HCT116 (cell line): ENCODE measurements around the gene EPB41L5. TPM values are rescaled to one million over a fixed set of nuclear protein-coding genes. Genes with fewer than 3 reads are reported as not detected.
"Not testable (repeated sequence)": the region's sequence is repeated elsewhere in the genome, so short reads cannot be mapped to it uniquely, and the experiment has no call there.

ENCODE experiments used
- ATAC-seq: fragments of 200-7000 bp; cut with Tn5 transposase; 2 replicates; pipeline ENCODE4 v1.9.1; 2020; ENCODE audit warnings: mild to moderate bottlenecking, moderate library complexity
- BruUV-seq: library from RNA; stranded (reverse); fragments of 400-500 nt; replicated peaks from 2 replicates; lab custom pipeline; 2021; lab: Mats Ljungman, UMichigan
- CTCF ChIA-PET: fragments of 300-600 bp; sonication (Branson Sonifier 250); formaldehyde crosslinking; loops from one replicate; lab custom pipeline; 2021; ENCODE audit warnings: antibody characterized with exemption; lab: Charles Lee
- POLR2A ChIA-PET: fragments of 300-600, 350-600 bp; sonication (Branson Sonifier 250); formaldehyde crosslinking; loops from one replicate; lab custom pipeline; 2021; ENCODE audit warnings: antibody characterized with exemption; lab: Charles Lee
- RAD21 ChIA-PET, 2 experiments: fragments of 300-600 bp; sonication (Branson Sonifier 250); formaldehyde crosslinking; loops; one replicate each; lab custom pipeline; 2023; ENCODE audit warnings: low total read pairs in 2 of 2; ENCODE audit not compliant: uncharacterized antibody in 2 of 2, unreplicated experiment in 2 of 2, low non-redundant PET in 1 of 2; lab: Charles Lee
- DNase-seq: peaks from one replicate; pipeline ENCODE4 v3.0.0-alpha.2; 2010; ENCODE audit warnings: low read depth, low spot score
- H2AFZ ChIP-seq: fragments of 200-600 bp; shearing (Covaris generic), sonication (generic); 2 replicates; pipeline ENCODE4 v1.6.1; 2017; ENCODE audit warnings: low read depth, mixed run types, mixed read lengths, antibody characterized with exemption, low read length; ENCODE audit not compliant: poor library complexity, severe bottlenecking
- H3K27ac ChIP-seq: 2 replicates; pipeline ENCODE4 v1.5.1; 2012; ENCODE audit warnings: low read depth, low read length
- H3K27me3 ChIP-seq: fragments of 200-600 bp; sonication (generic); 2 replicates; pipeline ENCODE4 v1.6.1; 2016; ENCODE audit warnings: mixed run types, low read length, mixed read lengths; ENCODE audit not compliant: insufficient read depth
- H3K36me3 ChIP-seq, 2 experiments: fragments of 200-500 bp in 1 of 2; fragments of 200-600 bp in 1 of 2; sonication (Bioruptor generic) in 1 of 2; sonication (generic) in 1 of 2; 2 replicates each; pipeline versions ENCODE4 v1.5.1 to v1.6.1; 2014 to 2016; ENCODE audit warnings: low read length in 2 of 2, inconsistent platforms in 1 of 2, mixed read lengths in 1 of 2, mixed run types in 1 of 2; ENCODE audit not compliant: insufficient read depth in 2 of 2, control insufficient read depth in 1 of 2
- H3K4me1 ChIP-seq, 2 experiments: fragments of 200-600 bp in 1 of 2; sonication (generic) in 1 of 2; 2 replicates each; pipeline versions ENCODE4 v1.5.1 to v1.6.1; 2012 to 2017; ENCODE audit warnings: low read length in 2 of 2, inconsistent platforms in 1 of 2, mild to moderate bottlenecking in 1 of 2, mixed read lengths in 1 of 2, mixed run types in 1 of 2, moderate library complexity in 1 of 2; ENCODE audit not compliant: insufficient read depth in 2 of 2, control insufficient read depth in 1 of 2
- H3K4me2 ChIP-seq: fragments of 200-600 bp; sonication (generic); 2 replicates; pipeline ENCODE4 v1.6.1; 2017; ENCODE audit warnings: mixed run types, low read length, mixed read lengths
- H3K4me3 ChIP-seq, 2 experiments: fragments of 200-600 bp in 1 of 2; sonication (generic) in 1 of 2; replicated peaks in 1 of 2; 2 replicates each; pipeline ENCODE4 v1.5.1; 2011 to 2016; ENCODE audit warnings: low read length in 2 of 2, control low read depth in 1 of 2, low read depth in 1 of 2, mild to moderate bottlenecking in 1 of 2, mixed read lengths in 1 of 2, mixed run types in 1 of 2
- H3K79me2 ChIP-seq: fragments of 200-600 bp; sonication (generic); 2 replicates; pipeline ENCODE4 v1.6.1; 2017; ENCODE audit warnings: mild to moderate bottlenecking, mixed run types, low read length, moderate library complexity, mixed read lengths; ENCODE audit not compliant: insufficient read depth
- H3K9ac ChIP-seq: fragments of 200-600 bp; sonication (generic); 2 replicates; pipeline ENCODE4 v1.6.1; 2016; ENCODE audit warnings: low read length, mixed read lengths
- H3K9me2 ChIP-seq: fragments of 200-600 bp; sonication (generic), shearing (Covaris generic); 2 replicates; pipeline ENCODE4 v1.6.1; 2017; ENCODE audit warnings: mixed run types, mild to moderate bottlenecking, moderate library complexity; ENCODE audit not compliant: insufficient read depth
- H3K9me3 ChIP-seq, 2 experiments: fragments of 200-500 bp in 1 of 2; fragments of 200-600 bp in 1 of 2; sonication (Bioruptor generic) in 1 of 2; sonication (generic) in 1 of 2; 2 replicates each; pipeline ENCODE4 v1.6.1; 2014 to 2017; ENCODE audit warnings: low read length in 2 of 2, mixed read lengths in 2 of 2, inconsistent platforms in 1 of 2, low read depth in 1 of 2, mild to moderate bottlenecking in 1 of 2, mixed run types in 1 of 2, moderate library complexity in 1 of 2; ENCODE audit not compliant: control insufficient read depth in 1 of 2, insufficient read depth in 1 of 2
- H4K20me1 ChIP-seq: fragments of 200-600 bp; sonication (generic), shearing (Covaris generic); 2 replicates; pipeline ENCODE4 v1.6.1; 2017; ENCODE audit warnings: mixed run types, mild to moderate bottlenecking, moderate library complexity; ENCODE audit not compliant: insufficient read depth
- FOSL1 ChIP-seq: IDR thresholded peaks from 2 replicates; pipeline ENCODE4 v1.6.1; 2012; ENCODE audit warnings: low read depth
- SP1 ChIP-seq: IDR thresholded peaks from 2 replicates; pipeline ENCODE4 v1.6.1; 2012; ENCODE audit warnings: low read depth
- SRF ChIP-seq: IDR thresholded peaks from 2 replicates; pipeline ENCODE4 v1.6.1; 2012; ENCODE audit warnings: low read depth
- ZBTB33 ChIP-seq: IDR thresholded peaks from 2 replicates; pipeline ENCODE4 v1.6.1; 2011; ENCODE audit warnings: mild to moderate bottlenecking, low read length, moderate library complexity; ENCODE audit not compliant: insufficient replicate concordance; ENCODE audit errors: extremely low read depth
- intact Hi-C: fragments of 100-400 bp; cut with micrococcal nuclease; formaldehyde crosslinking; loops from 2 replicates; pipeline ENCODE4 v1.10.0; 2022
- total RNA-seq: library from RNA; stranded (reverse); gene quantifications from one replicate; pipeline ENCODE4 v1.2.1, GENCODE V29; 2021; ENCODE audit not compliant: unreplicated experiment
- TF ChIP-seq, protein P1 (sequence below): IDR thresholded peaks from 2 replicates; pipeline ENCODE4 v1.6.1; 2012

The EPB41L5 gene
- total RNA-seq, 1 experiment from 2014 or later: 14.7 TPM

DNA sequence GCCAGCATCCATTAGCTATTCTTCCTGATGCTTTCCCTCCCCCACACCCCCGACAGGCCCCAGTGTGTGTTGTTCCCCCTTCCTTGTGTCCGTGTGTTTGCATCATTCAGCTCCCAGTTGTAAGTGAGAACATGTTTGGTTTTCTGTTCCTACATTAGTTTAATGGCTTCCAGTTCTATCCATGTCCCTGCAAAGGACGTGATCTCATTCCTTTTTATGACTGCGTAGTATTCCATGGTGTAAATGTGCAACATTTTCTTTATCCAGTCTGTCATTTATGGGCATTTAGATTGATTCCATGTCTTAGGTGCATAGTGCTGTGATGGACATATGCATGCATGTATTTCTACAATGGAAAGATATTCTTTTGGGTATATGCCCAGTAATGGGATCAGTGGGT lies 105.6 kb downstream of the EPB41L5 start:
- ChIA-PET CTCF (no interaction called here), RAD21 (no interaction called here), POLR2A (no interaction called here)
- no peak for TF ChIP-seq ZBTB33
- TF ChIP-seq SRF: no peak
- no peak for TF ChIP-seq SP1
- TF ChIP-seq FOSL1: no peak
- TF ChIP-seq, protein P1, sequence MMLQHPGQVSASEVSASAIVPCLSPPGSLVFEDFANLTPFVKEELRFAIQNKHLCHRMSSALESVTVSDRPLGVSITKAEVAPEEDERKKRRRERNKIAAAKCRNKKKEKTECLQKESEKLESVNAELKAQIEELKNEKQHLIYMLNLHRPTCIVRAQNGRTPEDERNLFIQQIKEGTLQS: no peak
- DNase-seq (no peak), ATAC-seq (no peak)
- no peaks in the 10 kb centered on the region for H3K27me3 ChIP-seq
- no peak overlapping the region for H3K9ac ChIP-seq
- no peak overlapping the region for H3K4me3 ChIP-seq
- H4K20me1 ChIP-seq: no peaks in the 10 kb centered on the region
- intact Hi-C loops: no loop called here
- H3K79me2 ChIP-seq: no peaks in the 10 kb centered on the region
- H3K4me1 ChIP-seq: no peaks in the 10 kb centered on the region
- no peak overlapping the region for H2AFZ ChIP-seq
- no peaks in the 10 kb centered on the region for H3K9me2 ChIP-seq
- BruUV-seq: no TSS peak
- H3K36me3 ChIP-seq: no peaks in the 10 kb centered on the region
- H3K9me3 ChIP-seq: no peaks in the 10 kb centered on the region
- no peak overlapping the region for H3K4me2 ChIP-seq
- no peak overlapping the region for H3K27ac ChIP-seq

DNA sequence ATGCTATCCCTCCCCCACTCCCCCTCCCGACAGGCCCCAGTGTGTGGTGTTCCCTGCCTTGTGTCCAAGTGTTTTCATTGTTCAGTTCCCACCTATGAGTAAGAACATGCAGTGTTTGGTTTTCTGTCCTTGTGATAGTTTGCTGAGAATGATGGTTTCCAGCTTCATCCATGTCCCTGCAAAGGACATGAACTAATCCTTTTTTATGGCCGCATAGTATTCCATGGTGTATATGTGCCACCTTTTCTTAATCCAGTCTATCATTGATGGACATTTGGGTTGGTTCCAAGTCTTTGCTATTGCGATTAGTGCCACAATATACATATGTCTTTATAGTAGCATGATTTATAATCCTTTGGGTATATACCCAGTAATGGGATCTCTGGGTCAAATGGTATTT lies 108.5 kb downstream of the EPB41L5 start:
- POLR2A ChIA-PET, H3K9ac ChIP-seq, H3K4me3 ChIP-seq, BruUV-seq, RAD21 ChIA-PET, H3K9me3 ChIP-seq, DNase-seq, H3K4me2 ChIP-seq, ATAC-seq, H3K27me3 ChIP-seq, H2AFZ ChIP-seq, CTCF ChIA-PET, intact Hi-C loops, H3K79me2 ChIP-seq, H3K9me2 ChIP-seq, H3K36me3 ChIP-seq, H4K20me1 ChIP-seq, H3K27ac ChIP-seq, H3K4me1 ChIP-seq: not testable (repeated sequence)
